Lower lobe of right lung (tissue), 2 donors: Measurements from ENCODE around the gene TBCCD1. TPM values are rescaled to one million over a fixed set of nuclear protein-coding genes. Genes with fewer than 3 reads are reported as not detected.

Experiments
- ATAC-seq, 2 donors: fragments of 200-7000 bp; cut with Tn5 transposase; one replicate each; pipeline ENCODE4 v1.9.1; 2020 to 2022; ENCODE audit warnings: mild to moderate bottlenecking in 2 of 2, moderate library complexity in 2 of 2
- DNase-seq: peaks from one replicate; pipeline ENCODE4 v3.0.0-alpha.2; 2020
- H3K27ac ChIP-seq: fragments of 200-600 bp; one replicate; pipeline ENCODE4 v1.8.0; 2022
- H3K27me3 ChIP-seq: fragments of 200-600 bp; one replicate; pipeline ENCODE4 v1.8.0; 2022; ENCODE audit warnings: low read depth
- H3K36me3 ChIP-seq: fragments of 200-600 bp; one replicate; pipeline ENCODE4 v1.8.0; 2022; ENCODE audit warnings: mild to moderate bottlenecking
- H3K4me1 ChIP-seq: fragments of 200-600 bp; one replicate; pipeline ENCODE4 v1.8.0; 2022
- H3K4me3 ChIP-seq: fragments of 200-600 bp; one replicate; pipeline ENCODE4 v1.8.0; 2022; ENCODE audit warnings: mild to moderate bottlenecking
- H3K9me3 ChIP-seq: fragments of 200-600 bp; one replicate; pipeline ENCODE4 v1.8.0; 2022
- CTCF ChIP-seq: fragments of 200-600 bp; IDR thresholded peaks from one replicate; pipeline ENCODE4 v1.8.0; 2022; ENCODE audit warnings: antibody characterized with exemption, mild to moderate bottlenecking
- intact Hi-C: fragments of 100-400 bp; cut with DNase I; formaldehyde crosslinking; loops from one replicate; pipeline ENCODE4 v1.11.0; 2022
- total RNA-seq: library from RNA; stranded (reverse); fragmentation: NEBNext Ultra II Directional; extraction: Animal tissue kit (Norgen Biotek cat#: 25700); gene quantifications from one replicate; pipeline ENCODE4 v1.2.1, GENCODE V29; 2021
- donor health status: DM: no; HTN: yes; CAD: no; lungs with severe emphysema.

The TBCCD1 gene
- total RNA-seq, 1 donor from 2014 or later, result 10.3 TPM

GRCh38 chr3:186520957-186521842, 45.9 kb downstream of the TBCCD1 start:
- Histone ChIP-seq H3K9me3 (peaks cover 3% of the 10 kb centered on the region), H3K4me3 (no peak overlapping the region), H3K27ac (no peak overlapping the region), H3K27me3 (no peaks in the 10 kb centered on the region), H3K36me3 (no peaks in the 10 kb centered on the region), H3K4me1 (no peaks in the 10 kb centered on the region)
- intact Hi-C loops, result no loop called here
- no peak for ATAC-seq
- TF ChIP-seq CTCF, result no peak
- DNase-seq, result no peak

GRCh38 chr3:186520431-186520830, 46.7 kb downstream of the TBCCD1 start:
- H3K27ac ChIP-seq, result no peak overlapping the region
- H3K36me3 ChIP-seq, result no peaks in the 10 kb centered on the region
- no peaks in the 10 kb centered on the region for H3K27me3 ChIP-seq
- no peak for TF ChIP-seq CTCF
- no peaks in the 10 kb centered on the region for H3K4me1 ChIP-seq
- intact Hi-C loops, result no loop called here
- H3K9me3 ChIP-seq, result peaks cover 3% of the 10 kb centered on the region
- no peak for ATAC-seq
- no peak overlapping the region for H3K4me3 ChIP-seq
- no peak for DNase-seq

GRCh38 chr3:186519021-186519658, 48.0 kb downstream of the TBCCD1 start:
- TF ChIP-seq CTCF, result no peak
- intact Hi-C loops, result no loop called here
- ATAC-seq (peak; percentile 73 to 77), DNase-seq (no peak)
- Histone ChIP-seq H3K4me1 (no peaks in the 10 kb centered on the region), H3K27ac (no peak overlapping the region), H3K9me3 (peaks cover 3% of the 10 kb centered on the region), H3K36me3 (no peaks in the 10 kb centered on the region), H3K27me3 (peaks cover 3% of the 10 kb centered on the region), H3K4me3 (no peak overlapping the region)

GRCh38 chr3:186517218-186517617, 49.9 kb downstream of the TBCCD1 start:
- Histone ChIP-seq H3K4me3 (no peak overlapping the region), H3K9me3 (peaks cover 3% of the 10 kb centered on the region), H3K27ac (no peak overlapping the region), H3K27me3 (peaks cover 3% of the 10 kb centered on the region), H3K4me1 (no peaks in the 10 kb centered on the region), H3K36me3 (no peaks in the 10 kb centered on the region)
- no peak for TF ChIP-seq CTCF
- DNase-seq (no peak), ATAC-seq (no peak)
- intact Hi-C loops, result no loop called here

- H3K36me3 ChIP-seq, result no peaks in the 10 kb centered on the region
- ATAC-seq, result no peak
Observed at GRCh38 chr3:186516646-186517045, 50.5 kb downstream of the TBCCD1 start.

More at GRCh38 chr3:186516646-186517045, 50.5 kb downstream of the TBCCD1 start:
- no peak for TF ChIP-seq CTCF
- Histone ChIP-seq H3K4me1 (no peaks in the 10 kb centered on the region), H3K9me3 (peaks cover 3% of the 10 kb centered on the region), H3K4me3 (no peak overlapping the region), H3K27ac (no peak overlapping the region), H3K27me3 (peaks cover 3% of the 10 kb centered on the region)
- DNase-seq, result no peak
- intact Hi-C loops, result no loop called here
